NB4 (cell line): Measurements from ENCODE around the gene NFX1.

ENCODE experiments used
- CTCF ChIP-seq: IDR thresholded peaks from one replicate; pipeline ENCODE4 v1.5.1; 2012; ENCODE audit warnings: low read depth, low read length
- MAX ChIP-seq: IDR thresholded peaks from 2 replicates; pipeline ENCODE4 v1.6.1; 2011; ENCODE audit warnings: low read depth, low read length
- POLR2A ChIP-seq: IDR thresholded peaks from 2 replicates; pipeline ENCODE4 v1.6.1; 2011; ENCODE audit warnings: mild to moderate bottlenecking; ENCODE audit not compliant: insufficient read length; ENCODE audit errors: extremely low read depth

GRCh38 chr9:33300546-33300945, 10.2 kb downstream of the NFX1 start:
- TF ChIP-seq MAX (no peak), CTCF (no peak), POLR2A (no peak)
